CD14-positive monocyte (primary cell): ENCODE results near the gene SHBG. TPM values are rescaled to one million over a fixed set of nuclear protein-coding genes. Genes with fewer than 3 reads are reported as not detected.
A peak's percentile ranks its signal among the peaks of the same experiment; 100 is the strongest.

ENCODE experiments used
- DNase-seq, 3 donors: peaks; one replicate each; pipeline ENCODE4 v3.0.0-alpha.2; 2011 to 2022
- H2AFZ ChIP-seq: 2 replicates; pipeline ENCODE4 v1.6.0; 2012; ENCODE audit warnings: mild to moderate bottlenecking, low read depth, low read length, inconsistent platforms; ENCODE audit not compliant: insufficient read depth, poor library complexity, severe bottlenecking
- H3K27ac ChIP-seq, 2 donors: 1 replicate in 1 of 2; 2 replicates in 1 of 2; pipeline ENCODE4 v1.5.1; 2012 to 2013; ENCODE audit warnings: low read length in 2 of 2, control low read depth in 1 of 2, inconsistent platforms in 1 of 2, low read depth in 1 of 2, mild to moderate bottlenecking in 1 of 2
- H3K27me3 ChIP-seq, 2 donors: one replicate each; pipeline versions ENCODE4 v1.6.0 to v1.6.1; 2011 to 2013; ENCODE audit warnings: low read length in 2 of 2; ENCODE audit not compliant: control insufficient read depth in 2 of 2, insufficient read depth in 2 of 2
- H3K36me3 ChIP-seq, 2 donors: replicated peaks in 1 of 2; 1 replicate in 1 of 2; 2 replicates in 1 of 2; pipeline versions ENCODE4 v1.5.1 to v1.6.1; 2012 to 2013; ENCODE audit warnings: low read length in 2 of 2, control low read depth in 1 of 2, inconsistent platforms in 1 of 2, mild to moderate bottlenecking in 1 of 2; ENCODE audit not compliant: insufficient read depth in 2 of 2, control insufficient read depth in 1 of 2
- H3K4me1 ChIP-seq, 2 donors: 1 replicate in 1 of 2; 2 replicates in 1 of 2; pipeline versions ENCODE4 v1.5.1 to v1.6.1; 2012 to 2013; ENCODE audit warnings: low read length in 2 of 2, control low read depth in 1 of 2, inconsistent platforms in 1 of 2, mild to moderate bottlenecking in 1 of 2, moderate library complexity in 1 of 2; ENCODE audit not compliant: insufficient read depth in 2 of 2, control insufficient read depth in 1 of 2
- H3K4me2 ChIP-seq: replicated peaks from 2 replicates; pipeline ENCODE3; 2012; ENCODE audit warnings: low read length, moderate library complexity, mild to moderate bottlenecking; ENCODE audit not compliant: poor library complexity, severe bottlenecking; ENCODE audit errors: extremely low read depth
- H3K4me3 ChIP-seq, 3 experiments: fragments of 200-600 bp in 1 of 3; sonication (generic) in 1 of 3; replicated peaks in 1 of 3; 1 replicate in 2 of 3; 2 replicates in 1 of 3; pipeline ENCODE4 v1.5.1; 2011 to 2013; ENCODE audit warnings: low read length in 3 of 3, mild to moderate bottlenecking in 3 of 3, control low read depth in 2 of 3, low read depth in 2 of 3, inconsistent platforms in 1 of 3, moderate library complexity in 1 of 3
- H3K79me2 ChIP-seq: 2 replicates; pipeline ENCODE4 v1.6.0; 2012; ENCODE audit warnings: mild to moderate bottlenecking, control low read depth, inconsistent platforms, low read length, moderate library complexity; ENCODE audit not compliant: insufficient read depth
- H3K9ac ChIP-seq: 2 replicates; pipeline ENCODE4 v1.6.0; 2017; ENCODE audit warnings: low read length, mild to moderate bottlenecking; ENCODE audit not compliant: insufficient read depth, poor library complexity, severe bottlenecking
- H3K9me3 ChIP-seq, 2 donors: replicated peaks in 1 of 2; 1 replicate in 1 of 2; 2 replicates in 1 of 2; pipeline versions ENCODE4 v1.5.1 to v1.6.1; 2012 to 2013; ENCODE audit warnings: low read length in 2 of 2, control low read depth in 1 of 2; ENCODE audit not compliant: control insufficient read depth in 1 of 2, insufficient read depth in 1 of 2
- H4K20me1 ChIP-seq: 2 replicates; pipeline ENCODE4 v1.6.0; 2012; ENCODE audit warnings: mild to moderate bottlenecking, low read length, control low read depth, moderate library complexity; ENCODE audit not compliant: insufficient read depth
- H3K27ac Mint-ChIP-seq, 7 donors: one replicate each; pipeline ENCODE4 v1.8.0; 2020; ENCODE audit warnings: mild to moderate bottlenecking in 7 of 7, mixed read lengths in 7 of 7, moderate library complexity in 6 of 7, inconsistent platforms in 2 of 7
- H3K27me3 Mint-ChIP-seq, 3 donors: one replicate each; pipeline ENCODE4 v1.8.0; 2021 to 2022; ENCODE audit warnings: low read depth in 3 of 3, mild to moderate bottlenecking in 3 of 3, mixed read lengths in 3 of 3, moderate library complexity in 3 of 3, inconsistent platforms in 1 of 3
- H3K36me3 Mint-ChIP-seq, 2 donors: one replicate each; pipeline ENCODE4 v1.8.0; 2020; ENCODE audit warnings: mixed read lengths in 2 of 2, inconsistent platforms in 1 of 2, mild to moderate bottlenecking in 1 of 2
- H3K4me1 Mint-ChIP-seq: one replicate; pipeline ENCODE4 v1.8.0; 2020; ENCODE audit warnings: mild to moderate bottlenecking, mixed read lengths
- H3K4me3 Mint-ChIP-seq, 2 donors: one replicate each; pipeline ENCODE4 v1.8.0; 2020; ENCODE audit warnings: mild to moderate bottlenecking in 2 of 2, mixed read lengths in 2 of 2, moderate library complexity in 1 of 2
- H3K9me3 Mint-ChIP-seq, 7 donors: one replicate each; pipeline ENCODE4 v1.8.0; 2020 to 2022; ENCODE audit warnings: mixed read lengths in 7 of 7, mild to moderate bottlenecking in 6 of 7, moderate library complexity in 6 of 7, inconsistent platforms in 2 of 7
- WGBS: methylation state at CpG from one replicate; pipeline ENCODE4 v1.1.5; 2013; ENCODE audit warnings: missing lambda C conversion rate; ENCODE audit not compliant: insufficient coverage; 5-methylcytosine and 5-hydroxymethylcytosine counted together
- intact Hi-C, 2 donors: fragments of 100-400 bp; cut with micrococcal nuclease; formaldehyde crosslinking; loops; one replicate each; pipeline versions ENCODE4 v1.15.0 to v1.15.1; 2023
- polyA plus RNA-seq, 3 donors: library from polyadenylated mRNA; depleted of rRNA in 1 of 3; unstranded in 2 of 3; stranded (reverse) in 1 of 3; fragments of 300-500 nt in 2 of 3; fragments of >200 nt in 1 of 3; fragmentation: Illumina TruSeq in 2 of 3; gene quantifications; 1 replicate in 2 of 3; 2 replicates in 1 of 3; pipeline ENCODE4 v1.2.3, GENCODE V29; 2012 to 2021
- small RNA-seq: library from RNA; depleted of rRNA; stranded (forward); fragments of <200 nt; gene quantifications from one replicate; pipeline ENCODE3, GENCODE V24; 2012; ENCODE audit warnings: low read depth; ENCODE audit not compliant: insufficient read length
- TF ChIP-seq, protein P1 (sequence below): fragments of 200-600 bp; IDR thresholded peaks from one replicate; pipeline ENCODE4 v1.8.0; 2022; ENCODE audit warnings: antibody characterized with exemption, mild to moderate bottlenecking

The SHBG gene
- polyA plus RNA-seq, 3 donors: 0.43 TPM; not detected in 1

- intact Hi-C loops: no loop called here
- no peak for DNase-seq
- Histone ChIP-seq H2AFZ (no peak overlapping the region), H3K9ac (no peak overlapping the region), H3K27ac (no peak overlapping the region), H3K79me2 (peaks cover 18% of the 10 kb centered on the region), H3K9me3 (peaks cover 10 to 16% of the 10 kb centered on the region in 2 donors), H3K36me3 (peaks cover 37 to 51% of the 10 kb centered on the region in 2 donors), H3K4me3 (no peak overlapping the region), H4K20me1 (peaks cover 40% of the 10 kb centered on the region), H3K4me1 (no peaks in the 10 kb centered on the region), H3K27me3 (no peaks in the 10 kb centered on the region), H3K4me2 (no peak overlapping the region)
- TF ChIP-seq, protein P1, sequence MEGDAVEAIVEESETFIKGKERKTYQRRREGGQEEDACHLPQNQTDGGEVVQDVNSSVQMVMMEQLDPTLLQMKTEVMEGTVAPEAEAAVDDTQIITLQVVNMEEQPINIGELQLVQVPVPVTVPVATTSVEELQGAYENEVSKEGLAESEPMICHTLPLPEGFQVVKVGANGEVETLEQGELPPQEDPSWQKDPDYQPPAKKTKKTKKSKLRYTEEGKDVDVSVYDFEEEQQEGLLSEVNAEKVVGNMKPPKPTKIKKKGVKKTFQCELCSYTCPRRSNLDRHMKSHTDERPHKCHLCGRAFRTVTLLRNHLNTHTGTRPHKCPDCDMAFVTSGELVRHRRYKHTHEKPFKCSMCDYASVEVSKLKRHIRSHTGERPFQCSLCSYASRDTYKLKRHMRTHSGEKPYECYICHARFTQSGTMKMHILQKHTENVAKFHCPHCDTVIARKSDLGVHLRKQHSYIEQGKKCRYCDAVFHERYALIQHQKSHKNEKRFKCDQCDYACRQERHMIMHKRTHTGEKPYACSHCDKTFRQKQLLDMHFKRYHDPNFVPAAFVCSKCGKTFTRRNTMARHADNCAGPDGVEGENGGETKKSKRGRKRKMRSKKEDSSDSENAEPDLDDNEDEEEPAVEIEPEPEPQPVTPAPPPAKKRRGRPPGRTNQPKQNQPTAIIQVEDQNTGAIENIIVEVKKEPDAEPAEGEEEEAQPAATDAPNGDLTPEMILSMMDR: no peak
- Mint-ChIP-seq H3K27me3 (peaks cover 0 to 3% (median 0%) of the 10 kb centered on the region in 3 donors), H3K4me1 (no peaks in the 10 kb centered on the region), H3K36me3 (peaks cover 43 to 59% of the 10 kb centered on the region in 2 donors), H3K4me3 (no peak overlapping the region), H3K27ac (peak overlapping the region in 1 of 7 donors; percentile 61), H3K9me3 (peaks cover 9 to 23% (median 14%) of the 10 kb centered on the region in 7 donors)
- WGBS: 96% methylated on average over 5 of the region's 5 CpGs
Observed at GRCh38 chr17:7676533-7676932, 46.6 kb downstream of the SHBG start.

- no peak overlapping the region for H3K9ac ChIP-seq
- H3K4me1 Mint-ChIP-seq: no peaks in the 10 kb centered on the region
- no peak overlapping the region for H3K4me3 ChIP-seq
- peak overlapping the region in 2 of 7 donors; percentile 19 to 21 for H3K27ac Mint-ChIP-seq
- peaks cover 0 to 3% (median 0%) of the 10 kb centered on the region in 3 donors for H3K27me3 Mint-ChIP-seq
- peaks cover 9 to 23% (median 14%) of the 10 kb centered on the region in 7 donors for H3K9me3 Mint-ChIP-seq
- peaks cover 31 to 44% of the 10 kb centered on the region in 2 donors for H3K36me3 ChIP-seq
- TF ChIP-seq, protein P1: no peak
- H3K4me1 ChIP-seq: no peaks in the 10 kb centered on the region
- H3K79me2 ChIP-seq: peaks cover 28% of the 10 kb centered on the region
- H4K20me1 ChIP-seq: peaks cover 42% of the 10 kb centered on the region
- WGBS: 98% methylated on average over 10 of the region's 10 CpGs
- H3K36me3 Mint-ChIP-seq: peaks cover 41 to 55% of the 10 kb centered on the region in 2 donors
- no peaks in the 10 kb centered on the region for H3K27me3 ChIP-seq
- H3K9me3 ChIP-seq: peaks cover 10 to 16% of the 10 kb centered on the region in 2 donors
- H3K4me2 ChIP-seq: no peak overlapping the region
- H3K27ac ChIP-seq: no peak overlapping the region
- DNase-seq: no peak
- intact Hi-C loops: no loop called here
- H2AFZ ChIP-seq: no peak overlapping the region
- no peak overlapping the region for H3K4me3 Mint-ChIP-seq
Observed at GRCh38 chr17:7677388-7678067, 47.6 kb downstream of the SHBG start.

Small RNAs within 50 kb of the gene (small RNA-seq; reads per million reads assigned to genes)
- not detected for gene CD68

Other genes with a start within 250 kb of the SHBG start
- not detected for gene TNK1, start 249.0 kb upstream of the SHBG start, polyA plus RNA-seq
- 10 to 100 TPM; 37.6 to 70.4 (median 45.7) TPM for gene PLSCR3, start 235.6 kb upstream of the SHBG start, polyA plus RNA-seq
- 10 to 100 TPM; 39.2 to 81.4 (median 72.6) TPM for gene TMEM256, start 226.0 kb upstream of the SHBG start, polyA plus RNA-seq
- under 1 TPM in 1 of 3 donors, not detected in 2; 0.55 TPM for gene NLGN2, start 222.3 kb upstream of the SHBG start, polyA plus RNA-seq
- not detected for gene SPEM1, start 209.8 kb upstream of the SHBG start, polyA plus RNA-seq
- not detected for gene SPEM2, start 204.5 kb upstream of the SHBG start, polyA plus RNA-seq
- not detected for gene SPEM3, start 201.3 kb upstream of the SHBG start, polyA plus RNA-seq
- gene TMEM102, start 194.7 kb upstream of the SHBG start, polyA plus RNA-seq: 10 to 100 TPM in 1 of 3 donors, 1 to 10 TPM in 2; 5.1 to 11.3 (median 9.8) TPM
- 1 to 10 TPM in 1 of 3 donors, not detected in 2; 2.2 TPM for gene FGF11, start 190.6 kb upstream of the SHBG start, polyA plus RNA-seq
- 10 to 100 TPM in 2 of 3 donors, 1 to 10 TPM in 1; 9.3 to 15.7 (median 14.7) TPM for gene CHRNB1, start 185.1 kb upstream of the SHBG start, polyA plus RNA-seq
- gene ZBTB4, start 150.5 kb upstream of the SHBG start, polyA plus RNA-seq: 1 to 10 TPM; 3.4 to 8.1 (median 4.4) TPM
- not detected for gene SLC35G6, start 148.7 kb upstream of the SHBG start, polyA plus RNA-seq
- 10 to 100 TPM; 12.1 to 27.9 (median 25.4) TPM for gene POLR2A, start 145.8 kb upstream of the SHBG start, polyA plus RNA-seq
- 10 to 100 TPM; 37.7 to 98.3 (median 50.2) TPM for gene TNFSF12, start 81.1 kb upstream of the SHBG start, polyA plus RNA-seq
- 100 to 1,000 TPM; 236 to 523 (median 491) TPM for gene TNFSF13, start 71.4 kb upstream of the SHBG start, polyA plus RNA-seq
- 100 to 1,000 TPM in 1 of 3 donors, 1 to 10 TPM in 2; 2.9 to 140 (median 5.6) TPM for gene SENP3, start 68.2 kb upstream of the SHBG start, polyA plus RNA-seq
- gene CD68, start 50.5 kb upstream of the SHBG start, polyA plus RNA-seq: 100 to 1,000 TPM; 642 to 884 (median 744) TPM
- 100 to 1,000 TPM; 100 to 107 (median 103) TPM for gene MPDU1, start 46.3 kb upstream of the SHBG start, polyA plus RNA-seq
- gene SOX15, start 40.0 kb upstream of the SHBG start, polyA plus RNA-seq: 1 to 10 TPM in 2 of 3 donors, under 1 TPM in 1; 0.86 to 1.2 (median 1.1) TPM
- gene FXR2, start 15.2 kb upstream of the SHBG start, polyA plus RNA-seq: 10 to 100 TPM in 1 of 3 donors, 1 to 10 TPM in 2; 6.2 to 23.0 (median 9.2) TPM
- gene SAT2, start 2.3 kb upstream of the SHBG start, polyA plus RNA-seq: 100 to 1,000 TPM in 1 of 3 donors, 10 to 100 TPM in 2; 83.4 to 155 (median 89.8) TPM
- gene ATP1B2, start 20.8 kb downstream of the SHBG start, polyA plus RNA-seq: under 1 TPM in 1 of 3 donors, not detected in 2; 0.07 TPM
- gene TP53, start 57.4 kb downstream of the SHBG start, polyA plus RNA-seq: 10 to 100 TPM; 16.2 to 35.1 (median 25.8) TPM
- 1 to 10 TPM; 6.3 to 9.8 (median 9.1) TPM for gene WRAP53, start 58.3 kb downstream of the SHBG start, polyA plus RNA-seq
- gene EFNB3, start 75.1 kb downstream of the SHBG start, polyA plus RNA-seq: under 1 TPM in 1 of 3 donors, not detected in 2; 0.01 TPM
- under 1 TPM in 2 of 3 donors, not detected in 1; 0.03 to 0.15 TPM for gene DNAH2, start 87.6 kb downstream of the SHBG start, polyA plus RNA-seq
- gene KDM6B, start 204.1 kb downstream of the SHBG start, polyA plus RNA-seq: 10 to 100 TPM in 1 of 3 donors, under 1 TPM in 2; 0.37 to 25.5 (median 0.44) TPM
- 10 to 100 TPM in 1 of 3 donors, not detected in 2; 10.2 TPM for gene TMEM88, start 224.9 kb downstream of the SHBG start, polyA plus RNA-seq
- gene NAA38, start 227.4 kb downstream of the SHBG start, polyA plus RNA-seq: 100 to 1,000 TPM in 2 of 3 donors, 10 to 100 TPM in 1; 63.8 to 197 (median 148) TPM
- 1 to 10 TPM in 1 of 3 donors, under 1 TPM in 2; 0.50 to 4.8 (median 0.98) TPM for gene CYB5D1, start 227.9 kb downstream of the SHBG start, polyA plus RNA-seq